HG02759 (cell line): ENCODE results near the gene KANK2.

Experiments used
- ATAC-seq: cut with Tn5 transposase; IDR thresholded peaks from one replicate; pipeline ENCODE4 v1.9.1; 2021; ENCODE audit warnings: mild to moderate bottlenecking, moderate library complexity; ENCODE audit not compliant: unreplicated experiment

KANK2 gene

DNA sequence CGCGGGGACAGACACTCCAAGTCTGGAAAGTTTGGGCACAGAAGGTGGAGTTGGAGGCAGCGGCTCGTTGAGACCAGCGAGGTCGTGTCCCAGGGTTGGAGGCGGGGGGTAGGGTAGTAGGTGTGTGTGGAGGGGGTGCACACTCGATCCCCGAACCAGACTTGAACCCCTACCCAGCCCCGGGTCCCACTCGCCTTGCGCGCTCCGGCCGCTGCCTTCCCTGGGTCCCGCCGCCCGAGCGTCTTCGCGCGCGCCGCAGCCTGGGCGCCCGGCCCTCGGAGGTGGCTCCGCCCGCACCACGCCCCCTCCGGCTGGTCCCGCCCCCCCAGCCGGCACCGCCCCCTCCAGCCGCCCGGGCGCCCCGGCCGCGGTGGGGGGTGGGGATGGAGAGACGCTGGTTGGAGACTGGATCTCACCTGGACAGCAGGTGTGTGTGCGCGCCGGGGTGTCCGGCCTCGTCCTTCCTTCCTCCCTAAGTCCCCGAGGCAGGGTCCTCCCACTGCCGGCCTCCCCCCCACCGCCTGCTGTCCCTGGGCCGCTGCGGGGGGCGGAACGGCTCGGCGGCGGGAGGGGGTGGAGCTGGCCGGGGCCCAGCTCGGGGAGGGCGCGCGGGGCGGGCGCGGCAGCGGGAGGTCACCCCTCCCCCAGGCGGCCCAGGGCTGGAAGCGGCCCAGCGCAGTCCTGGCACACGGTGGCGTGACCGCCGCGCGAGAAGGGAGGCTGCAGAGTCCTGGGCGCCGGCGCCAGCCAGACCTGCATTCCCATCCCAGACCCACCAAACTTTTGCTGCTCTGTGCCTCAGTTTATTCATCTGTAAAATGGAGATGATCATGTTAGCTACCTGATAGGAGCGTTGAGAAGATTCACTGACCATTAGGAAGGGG is at the start of gene KANK2:
KANK2 (minus strand) TSS at position 255 of the 884 bp plus-strand sequence. CDS start 3,034 bp downstream, outside the sequence.
- peak; percentile 82 for ATAC-seq

DNA sequence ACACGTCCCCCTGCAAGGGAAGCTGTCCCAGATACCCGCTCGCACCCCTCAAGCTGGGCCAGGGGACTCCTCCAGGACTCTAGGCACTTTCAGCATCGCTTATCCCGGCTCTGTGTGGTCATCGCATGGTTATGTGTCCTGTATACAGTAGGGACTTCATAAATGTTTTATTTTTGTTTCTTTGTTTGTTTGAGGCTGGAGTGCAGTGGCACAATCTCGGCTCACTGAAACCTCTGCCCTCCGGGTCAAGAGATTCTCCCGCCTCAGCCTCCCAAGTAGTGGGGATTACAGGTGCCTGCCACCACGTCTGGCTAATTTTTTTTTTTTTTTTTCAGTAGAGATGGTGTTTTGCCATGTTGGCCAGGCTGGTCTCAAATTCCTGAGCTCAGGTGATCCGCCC is 49.6 kb upstream of the KANK2 start:
- no peak for ATAC-seq

DNA sequence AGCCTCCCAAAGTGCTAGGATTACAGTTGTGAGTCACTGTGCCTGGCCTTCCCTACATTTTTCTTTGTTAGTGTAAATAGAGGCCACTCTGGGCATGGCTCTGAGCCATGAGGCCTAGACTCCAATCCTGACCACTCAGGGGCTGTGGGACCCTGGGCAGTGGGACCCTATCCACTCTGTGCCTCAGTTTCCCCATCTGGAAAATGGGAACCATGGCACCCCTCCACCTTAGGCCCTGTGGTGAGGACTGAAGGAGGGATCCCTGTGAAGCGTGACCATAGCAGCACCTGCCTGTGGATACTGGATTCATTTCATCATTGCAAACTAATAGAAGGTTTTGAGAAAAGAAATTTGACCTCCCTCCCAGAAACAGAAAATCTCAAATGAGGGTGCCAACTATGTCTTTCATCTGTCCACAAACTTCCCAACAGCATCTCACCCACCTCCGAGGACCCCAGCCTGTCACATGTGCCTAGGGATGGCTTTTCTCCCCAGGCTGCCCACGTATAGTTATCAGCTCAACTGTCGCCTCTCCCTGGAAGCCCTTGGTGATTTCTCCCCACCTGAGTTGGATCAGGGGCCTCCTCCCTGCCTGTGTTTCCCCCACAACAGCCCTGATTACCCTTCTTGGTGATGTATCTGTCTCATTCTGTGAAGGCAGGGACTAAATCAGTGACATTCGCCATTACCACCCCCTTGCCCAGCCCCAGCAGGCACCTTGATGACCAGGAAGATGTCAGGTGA is 47.7 kb upstream of the KANK2 start:
- ATAC-seq, result no peak

DNA sequence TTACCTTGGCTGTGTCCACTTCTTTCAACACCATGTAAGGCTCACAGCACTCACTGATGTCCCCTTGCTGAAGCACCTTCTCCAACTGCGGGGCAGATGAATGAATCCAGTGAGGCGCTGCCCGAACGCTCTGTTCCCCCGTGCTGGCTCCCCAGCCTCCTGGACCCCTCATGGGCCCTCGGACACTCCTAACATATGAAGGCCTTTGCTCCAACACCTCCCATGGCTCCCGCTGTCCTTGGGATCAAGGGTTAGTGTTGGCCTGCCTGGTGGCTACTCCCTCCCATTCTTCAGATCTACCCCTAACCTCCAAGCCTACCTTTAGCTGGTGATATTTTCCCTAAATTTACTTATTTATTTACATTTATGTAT is 46.4 kb upstream of the KANK2 start:
- ATAC-seq, result no peak

DNA sequence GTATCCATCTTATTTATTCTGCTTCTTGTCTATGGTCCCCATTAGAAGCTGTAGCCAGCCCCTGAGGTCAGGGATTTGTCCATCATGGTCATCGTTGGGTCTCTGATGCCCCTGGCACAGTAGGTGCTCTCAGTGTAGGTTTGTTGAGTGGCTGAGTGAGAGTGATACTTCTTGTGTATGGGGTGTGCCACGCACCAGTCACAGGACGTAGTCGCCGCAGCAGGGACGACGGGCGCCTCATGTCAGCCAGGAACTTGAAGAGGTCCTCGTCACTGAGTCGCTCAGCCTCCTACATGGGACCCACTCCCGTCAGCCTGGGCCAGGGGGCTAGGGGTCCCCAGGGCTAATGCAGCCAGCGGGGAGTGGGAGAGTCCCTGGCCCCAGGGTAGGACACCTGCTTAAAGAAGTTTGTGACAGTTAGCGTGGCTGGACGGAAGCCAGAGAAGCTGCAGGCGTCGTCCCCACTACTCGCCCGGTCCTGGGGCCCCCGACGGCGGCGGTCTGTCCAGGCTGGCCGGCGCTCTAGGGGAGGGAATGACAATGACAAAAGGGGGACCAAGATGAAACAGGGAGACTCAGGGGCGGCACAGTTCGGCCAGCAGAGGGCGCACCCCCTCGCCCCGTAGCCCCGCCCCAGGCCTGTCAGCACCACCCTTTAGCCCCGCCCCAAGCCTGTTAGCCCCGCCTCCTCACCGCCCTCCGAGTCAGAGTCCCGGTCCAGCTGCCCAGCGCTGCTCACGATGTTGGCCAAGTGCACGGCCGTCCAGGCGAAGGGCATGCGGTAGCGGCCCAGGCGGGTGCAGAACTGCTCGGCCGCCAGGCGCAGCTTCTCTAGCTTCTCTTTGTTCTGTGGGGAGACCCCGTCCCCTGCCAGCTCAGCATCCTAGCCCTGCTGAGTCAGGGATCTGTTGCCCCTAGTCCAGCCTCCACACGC is 45.8 kb upstream of the KANK2 start:
- ATAC-seq, result peak; percentile 45

DNA sequence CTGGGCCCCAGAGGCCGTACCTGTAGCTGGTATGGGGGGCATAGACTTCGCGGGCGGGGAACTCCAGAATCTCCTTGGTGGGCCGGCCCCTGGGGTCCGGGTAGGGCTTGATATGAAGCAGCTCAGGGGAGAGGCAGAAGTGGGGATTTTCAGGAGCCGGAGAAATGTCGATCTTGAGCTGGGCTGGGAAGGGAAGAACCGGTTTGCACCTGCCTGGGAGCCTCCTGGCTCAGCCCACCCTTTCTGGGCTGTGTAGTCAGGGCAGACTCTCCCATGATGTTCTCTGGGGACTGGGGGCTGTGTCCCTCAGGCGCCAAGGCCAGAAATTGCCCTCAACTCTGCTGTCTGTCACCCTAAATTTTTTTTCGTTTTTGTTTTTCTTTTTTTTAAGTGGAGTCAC is 44.7 kb upstream of the KANK2 start:
- no peak for ATAC-seq

DNA sequence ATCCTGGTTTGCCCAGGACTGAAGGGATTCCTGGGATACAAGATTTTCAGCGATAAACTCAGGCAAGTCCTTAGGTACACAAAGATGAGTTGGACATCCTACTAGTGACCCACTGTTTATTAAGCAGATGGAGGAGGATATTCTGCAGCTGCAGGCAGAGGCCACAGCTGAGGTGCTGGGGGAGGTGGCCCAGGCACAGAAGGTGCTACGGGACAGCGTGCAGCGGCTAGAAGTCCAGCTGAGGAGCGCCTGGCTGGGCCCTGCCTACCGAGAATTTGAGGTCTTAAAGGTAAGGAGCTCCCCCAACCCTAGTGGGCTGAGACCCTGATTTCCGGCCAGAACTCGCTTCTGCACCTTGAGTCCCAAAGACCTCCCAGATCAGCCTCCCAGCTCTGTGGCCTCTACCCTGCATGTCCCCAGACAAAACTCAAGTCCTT is 42.7 kb upstream of the KANK2 start:
- no peak for ATAC-seq

DNA sequence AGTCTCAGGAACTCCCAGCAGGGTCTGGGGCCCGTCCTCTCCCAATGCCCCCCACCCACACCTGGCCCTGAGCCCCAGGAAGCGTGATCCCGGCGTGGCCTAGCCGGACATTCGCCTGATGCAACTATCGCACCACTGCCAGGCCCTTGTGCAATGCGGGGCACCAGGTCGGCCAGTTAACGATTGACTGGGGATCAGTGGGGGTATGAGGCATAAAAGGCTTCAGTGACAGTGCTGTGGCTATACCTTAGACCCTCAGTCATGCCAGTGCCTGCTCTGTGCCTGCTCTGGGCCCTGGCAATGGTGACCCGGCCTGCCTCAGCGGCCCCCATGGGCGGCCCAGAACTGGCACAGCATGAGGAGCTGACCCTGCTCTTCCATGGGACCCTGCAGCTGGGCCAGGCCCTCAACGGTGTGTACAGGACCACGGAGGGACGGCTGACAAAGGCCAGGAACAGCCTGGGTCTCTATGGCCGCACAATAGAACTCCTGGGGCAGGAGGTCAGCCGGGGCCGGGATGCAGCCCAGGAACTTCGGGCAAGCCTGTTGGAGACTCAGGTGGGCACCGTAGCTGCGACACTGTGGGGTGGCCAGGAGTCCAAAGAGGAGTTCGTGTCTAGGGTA is 42.1 kb upstream of the KANK2 start, which contains the start of gene ANGPTL8:
ANGPTL8 (plus strand) TSS at position 243 of the 624 bp plus-strand sequence; CDS start at position 262, 19 bp downstream.
- no peak for ATAC-seq

DNA sequence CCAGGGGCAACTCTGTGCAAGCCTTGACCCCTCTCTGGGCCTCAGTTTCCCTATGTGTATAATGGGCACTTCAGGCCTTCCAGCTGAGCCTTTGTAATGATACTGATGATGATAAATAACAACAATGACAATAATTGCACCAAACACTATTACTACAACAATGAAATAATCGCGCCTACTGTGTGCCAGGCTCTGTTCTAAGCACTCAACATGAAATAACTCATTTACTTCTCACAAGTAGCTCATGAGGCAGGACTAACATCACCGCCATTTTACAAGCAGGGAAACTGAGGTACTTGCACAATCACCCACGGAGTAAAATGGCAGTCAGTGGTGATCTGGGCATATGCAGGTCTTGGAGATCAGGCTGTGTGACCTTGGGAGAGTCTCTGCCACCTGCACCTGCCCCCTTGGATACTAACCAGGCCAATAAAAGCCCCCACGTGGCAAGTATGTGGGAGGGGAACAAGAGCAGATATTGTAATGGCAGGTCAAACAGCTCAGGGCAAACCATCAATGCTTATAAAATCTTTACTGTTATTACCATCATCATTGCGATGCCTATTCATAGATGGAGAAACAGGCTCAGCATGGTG is 41.5 kb upstream of the KANK2 start:
- ATAC-seq, result no peak

DNA sequence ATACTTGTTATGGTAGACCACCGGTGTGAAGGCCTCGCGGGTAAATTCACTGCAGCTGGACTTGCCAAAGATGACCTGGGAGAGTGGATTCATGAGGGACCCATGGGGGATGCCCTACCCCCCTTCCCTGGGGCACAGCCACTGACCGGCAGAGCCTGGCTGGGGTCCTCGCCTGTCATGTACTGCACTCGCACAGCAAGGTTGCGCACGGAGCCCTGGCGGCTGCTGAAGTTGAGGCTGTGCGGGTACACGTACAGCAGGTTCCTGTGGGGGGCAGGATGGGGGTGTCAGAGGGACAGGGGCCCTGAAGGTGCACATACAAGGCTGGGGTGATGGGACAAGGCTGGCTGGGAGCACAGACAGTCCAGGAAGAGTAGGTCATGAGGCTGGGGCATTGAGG is 40.7 kb upstream of the KANK2 start:
- ATAC-seq, result no peak

DNA sequence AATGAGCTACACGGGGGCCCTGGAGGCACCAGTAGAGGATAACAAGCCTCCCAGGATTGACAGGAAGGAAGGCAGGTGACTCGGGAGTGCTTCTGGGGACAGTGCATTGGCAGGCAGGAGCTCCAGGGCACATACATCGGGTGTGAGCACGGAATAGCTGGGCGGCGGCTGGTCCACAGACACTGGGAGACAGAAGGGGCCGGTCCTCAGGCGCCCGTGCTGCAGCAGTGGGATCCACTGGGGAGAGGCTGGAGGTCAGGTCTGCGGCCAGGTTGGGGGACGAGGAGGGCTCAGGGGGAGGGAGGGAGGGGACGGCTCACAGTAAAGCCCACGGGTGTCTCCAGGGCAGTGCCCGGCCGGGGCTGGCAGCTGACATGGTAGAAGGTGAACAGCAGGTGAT is 40.0 kb upstream of the KANK2 start:
- no peak for ATAC-seq

DNA sequence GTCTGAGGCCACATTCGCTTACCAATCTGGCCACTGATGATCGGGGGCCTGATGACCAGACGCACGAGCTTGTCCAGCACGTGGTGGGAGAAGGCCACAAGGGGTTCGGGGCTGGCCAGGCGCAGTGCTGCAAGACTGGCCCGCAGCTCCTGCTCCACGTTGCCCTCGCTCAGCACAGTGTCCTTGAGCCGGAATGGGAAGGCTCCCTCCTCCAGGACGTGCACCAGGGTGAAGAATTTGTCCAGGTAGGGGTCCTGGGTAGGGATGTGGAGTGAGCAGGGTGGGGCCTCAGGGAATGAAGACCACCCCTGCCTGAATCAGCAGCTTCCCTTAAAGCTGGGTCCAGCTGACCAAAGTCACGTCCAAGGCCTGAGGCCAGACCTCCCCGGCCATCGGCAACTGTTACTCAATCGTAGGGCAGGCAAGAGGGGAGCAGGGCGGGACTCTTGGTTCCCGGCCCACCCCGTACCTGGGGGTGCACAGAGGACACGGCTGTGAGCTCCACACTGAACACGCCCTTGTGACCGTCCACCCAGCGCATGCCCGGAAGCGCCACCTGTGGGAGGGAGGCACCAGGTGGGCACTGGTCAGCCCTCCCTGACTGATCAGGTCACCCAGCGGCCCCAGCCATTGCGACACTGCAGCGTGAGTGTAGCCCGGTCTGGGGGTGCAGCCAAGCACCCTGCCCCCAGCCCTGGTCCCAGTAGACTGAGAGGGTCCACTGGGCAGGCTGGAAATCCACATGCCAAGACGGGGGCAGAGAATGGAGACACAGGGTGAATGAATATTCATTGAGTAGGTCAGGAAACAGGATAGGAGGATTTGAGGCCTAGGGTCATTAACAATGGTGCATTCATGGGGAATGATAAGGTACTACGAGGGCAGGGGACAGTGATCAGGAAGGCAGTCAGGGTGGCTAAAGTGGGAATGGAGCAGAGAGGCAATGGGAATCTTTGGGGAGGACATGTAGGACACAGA is 39.3 kb upstream of the KANK2 start:
- no peak for ATAC-seq

DNA sequence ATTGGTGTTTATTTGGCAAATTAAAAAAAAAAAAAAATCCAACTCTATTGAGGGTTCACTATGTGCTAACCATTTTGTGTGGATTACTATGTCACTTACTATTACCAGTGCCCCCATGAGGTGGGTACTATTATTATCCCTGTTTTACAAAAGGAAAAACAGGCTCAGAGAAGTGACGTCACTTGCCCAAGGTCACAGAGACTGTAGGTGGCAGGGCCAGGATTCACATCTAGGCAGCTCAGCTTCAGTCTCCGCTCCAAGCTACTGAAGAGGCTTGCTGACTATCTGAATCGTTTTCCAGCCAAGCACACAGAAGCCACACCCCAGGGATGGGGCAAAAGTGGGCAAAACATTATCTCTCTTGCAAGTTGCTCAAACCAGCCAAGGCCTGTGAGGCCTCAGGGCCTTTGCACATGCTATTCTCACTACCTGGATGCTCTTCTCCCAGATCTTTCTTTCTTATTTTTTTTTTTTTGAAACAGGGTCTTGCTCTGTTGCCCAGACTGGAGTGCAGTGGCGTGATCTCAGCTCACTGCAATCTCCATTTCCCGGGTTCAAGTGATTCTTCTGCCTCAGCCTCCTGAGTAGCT is 37.2 kb upstream of the KANK2 start:
- ATAC-seq, result no peak

DNA sequence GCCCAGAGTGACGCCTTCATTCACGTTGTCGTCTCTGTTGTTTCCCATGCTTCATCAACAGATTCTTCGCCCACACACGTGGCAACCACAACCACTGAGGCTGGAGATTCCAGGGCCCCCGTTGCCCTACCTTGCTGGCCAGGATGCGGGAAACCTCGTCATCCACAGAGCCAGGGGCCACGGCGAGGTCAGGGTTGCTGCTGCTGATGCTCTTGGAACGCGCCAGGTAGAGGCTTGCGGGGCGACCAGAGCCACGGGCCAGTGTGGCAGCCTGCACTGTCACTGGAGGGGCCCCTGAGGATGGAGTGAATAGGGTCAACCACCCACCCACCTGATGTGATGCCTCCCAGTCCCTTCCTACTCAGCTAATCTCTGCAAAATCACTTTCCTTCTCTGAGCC is 35.7 kb upstream of the KANK2 start:
- ATAC-seq, result no peak

DNA sequence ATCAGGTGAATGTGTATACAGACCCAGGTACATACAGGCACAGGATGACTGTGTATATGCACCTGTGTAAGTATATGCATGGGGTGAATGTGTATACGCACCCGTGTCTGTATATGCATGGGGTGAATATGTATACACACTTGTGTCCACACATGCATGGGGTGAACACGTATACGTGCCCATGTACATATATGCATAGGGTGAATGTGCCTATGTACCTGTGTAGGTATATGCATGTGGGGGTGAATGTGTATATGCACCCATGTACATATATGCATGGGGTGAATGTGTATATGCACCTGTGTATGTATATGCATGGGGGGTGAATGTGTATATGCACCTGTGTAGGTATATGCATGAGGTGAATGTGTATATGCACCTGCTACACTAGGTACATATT is 35.2 kb upstream of the KANK2 start:
- ATAC-seq, result no peak

DNA sequence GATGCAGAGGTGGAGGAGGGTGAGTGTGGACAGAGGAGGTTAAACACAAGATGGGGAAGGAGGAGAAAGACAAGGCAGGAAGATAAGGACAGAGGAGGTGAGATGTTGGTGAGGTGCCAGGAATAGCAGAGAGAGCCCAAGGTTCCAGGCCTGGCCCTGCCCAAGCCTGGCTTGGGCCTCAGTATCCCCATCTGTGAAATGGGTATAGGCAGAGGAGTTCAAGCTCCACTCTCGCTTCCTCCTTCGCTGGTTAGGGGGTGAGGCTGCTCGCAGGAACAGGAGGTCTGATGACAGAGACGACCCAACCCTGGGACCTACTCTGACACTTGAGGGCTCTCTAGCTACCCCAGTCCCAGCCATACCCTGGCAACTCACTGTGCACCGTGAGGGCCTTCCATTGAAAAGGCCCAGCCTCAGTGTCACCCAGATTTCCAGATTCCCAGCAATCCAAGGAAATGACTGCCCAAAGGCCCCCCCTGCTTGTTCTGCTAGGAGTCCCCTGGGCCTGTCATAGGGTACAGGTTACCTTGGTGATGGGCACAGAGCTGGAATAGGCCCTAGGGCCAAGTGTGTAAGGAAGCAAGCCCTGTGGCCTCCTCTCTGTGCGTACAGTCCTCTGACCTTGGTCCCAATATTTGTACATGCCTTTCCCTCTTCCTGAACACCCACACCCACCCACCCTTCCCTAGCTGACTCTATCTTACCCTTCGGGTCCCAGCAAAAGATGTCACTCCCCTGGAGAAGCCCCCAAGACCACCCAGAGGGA is 33.5 kb upstream of the KANK2 start:
- ATAC-seq, result no peak

DNA sequence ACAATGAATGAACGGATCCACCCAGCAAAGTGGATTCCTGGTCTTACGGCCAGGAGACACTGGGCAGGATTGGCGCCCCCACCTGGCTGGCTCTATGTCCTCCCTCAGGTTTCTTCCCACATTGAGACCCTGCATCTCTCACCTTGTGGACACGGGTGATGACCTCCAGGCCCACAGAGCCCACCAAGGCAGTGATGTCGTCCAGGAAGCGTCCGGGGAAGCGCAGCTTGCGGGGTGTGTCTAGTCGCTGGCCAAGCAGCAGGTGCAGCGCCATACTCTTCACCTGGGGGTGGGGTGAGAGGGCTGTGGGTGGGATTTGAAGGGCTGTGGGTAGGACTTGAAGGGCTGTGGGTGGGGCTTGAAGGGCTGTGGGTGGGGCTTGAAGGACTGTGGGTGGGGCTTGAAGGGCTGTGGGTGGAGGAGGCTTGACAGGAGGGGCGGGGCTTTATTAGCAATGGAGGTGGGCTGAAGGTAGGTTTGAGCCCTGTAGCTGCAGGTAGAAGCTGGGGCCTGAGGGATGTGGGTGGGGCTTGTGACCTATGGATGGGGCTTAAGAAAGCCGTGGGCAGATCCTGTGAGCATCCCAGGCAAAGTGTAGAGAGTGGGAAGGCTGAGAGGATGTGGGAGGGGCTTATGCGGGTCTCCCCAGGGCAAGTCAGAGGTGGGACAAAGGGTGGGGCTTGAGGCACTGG is 30.0 kb upstream of the KANK2 start:
- ATAC-seq, result no peak
